NOMO-1 treated with DMSO at 0.1 percent for 48 hours (cell line): ENCODE results near the gene CX3CR1.
A peak's percentile ranks its signal among the peaks of the same experiment; 100 is the strongest.
"Not testable (repeated sequence)": the region's sequence is repeated elsewhere in the genome, so short reads cannot be mapped to it uniquely, and the experiment has no call there.

Experiments used
- DNase-seq: peaks from one replicate; lab custom pipeline; 2025; ENCODE audit not compliant: unreplicated experiment; lab: John Stamatoyannopoulos, UW

CX3CR1 gene

DNA sequence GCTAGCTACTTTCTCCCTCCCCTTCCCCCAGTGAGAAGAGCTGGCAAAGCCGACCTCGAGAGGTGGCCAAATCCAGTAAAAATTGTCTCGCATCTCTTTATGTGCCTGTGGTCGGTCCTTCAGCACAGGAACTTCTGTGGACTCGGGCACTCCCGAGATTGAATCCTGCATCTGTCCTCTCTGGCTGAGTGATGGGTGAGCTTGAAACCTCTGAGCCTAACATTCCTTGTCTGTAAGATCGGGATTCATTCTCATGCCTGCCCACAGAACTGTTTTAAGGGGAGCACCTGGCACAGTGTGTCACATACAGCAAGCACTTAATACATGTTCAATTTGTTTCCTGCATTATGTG, 11.3 kb downstream of the CX3CR1 start:
- DNase-seq, result no peak

DNA sequence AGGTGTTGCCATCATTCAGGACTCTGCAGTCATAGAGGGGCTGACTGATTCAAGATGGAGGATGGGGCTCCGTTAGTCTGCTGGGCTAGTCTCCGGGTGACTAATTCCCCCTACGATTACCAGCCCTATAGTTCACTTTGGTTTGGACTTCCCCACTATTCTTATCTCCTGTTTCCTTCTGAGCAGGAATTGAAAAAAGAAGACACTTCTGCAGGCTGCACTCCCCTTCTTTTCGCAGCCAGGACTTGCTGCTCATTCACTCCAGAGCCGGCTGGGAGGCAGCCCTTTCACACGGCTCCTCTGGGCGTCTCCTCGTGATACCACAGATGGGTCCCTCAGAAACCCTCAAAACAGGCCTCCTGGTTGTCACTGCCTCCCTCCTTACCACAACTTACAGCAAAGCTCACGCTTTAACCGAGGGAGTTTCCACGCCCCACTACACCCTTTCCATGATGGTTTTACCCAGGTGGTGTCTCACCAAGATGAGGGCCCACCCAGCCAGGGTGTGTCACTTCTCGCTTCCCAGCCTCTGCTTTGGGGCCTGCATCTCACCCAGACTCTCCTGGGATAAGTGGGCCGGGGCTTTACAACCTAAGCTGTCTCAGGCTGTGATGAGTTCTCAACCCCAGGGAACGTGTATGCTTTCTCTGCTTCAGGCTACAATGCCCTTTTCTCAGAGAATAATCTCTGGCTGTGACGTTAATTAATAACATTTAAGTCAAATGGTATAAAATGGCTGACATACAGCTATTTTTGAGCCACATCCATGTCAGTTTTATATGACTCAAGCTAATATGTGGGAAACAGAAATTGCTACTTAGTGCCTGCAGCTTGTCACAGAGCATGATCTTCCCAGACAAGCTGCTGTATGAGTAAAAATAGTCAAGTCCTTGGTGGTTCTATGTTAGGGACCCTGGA, 11.9 kb downstream of the CX3CR1 start:
- no peak for DNase-seq

DNA sequence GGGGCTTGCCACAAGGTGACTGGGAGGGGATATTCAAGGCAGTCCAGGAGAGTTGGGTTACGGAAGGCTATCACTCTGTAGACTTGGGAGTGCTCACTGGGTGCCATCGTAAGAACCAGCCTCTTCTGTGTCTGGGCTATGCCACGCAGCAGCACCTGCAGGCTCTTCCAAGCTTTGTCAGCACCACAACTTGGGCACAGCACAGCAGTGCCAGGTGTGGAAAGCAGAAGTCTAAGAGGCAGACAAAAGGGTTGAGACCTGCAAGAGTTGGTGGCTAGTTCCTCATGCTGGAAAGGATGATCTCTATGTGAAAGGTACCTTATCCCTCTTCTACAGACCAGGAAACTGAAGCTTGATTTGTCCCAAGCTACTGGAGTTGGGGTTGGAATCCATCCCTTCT, 15.8 kb downstream of the CX3CR1 start:
- no peak for DNase-seq

DNA sequence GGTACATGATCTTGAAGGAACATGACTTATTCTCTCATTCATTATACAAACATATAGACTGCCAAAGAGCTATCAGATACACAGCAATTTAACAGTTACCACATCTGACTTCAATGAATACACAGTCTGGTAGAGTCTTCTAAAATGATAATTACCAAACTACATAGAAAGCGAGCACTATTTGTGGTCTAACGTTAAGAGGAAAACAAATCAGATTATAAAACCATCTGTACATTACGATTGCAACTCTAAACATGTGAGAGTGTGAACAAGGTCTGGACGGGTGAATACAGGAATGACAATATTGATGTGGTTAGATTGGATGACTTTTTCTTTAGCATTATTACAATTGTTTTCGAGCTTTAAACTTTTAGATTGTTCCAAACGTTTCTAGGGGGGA, 16.3 kb downstream of the CX3CR1 start:
- no peak for DNase-seq

DNA sequence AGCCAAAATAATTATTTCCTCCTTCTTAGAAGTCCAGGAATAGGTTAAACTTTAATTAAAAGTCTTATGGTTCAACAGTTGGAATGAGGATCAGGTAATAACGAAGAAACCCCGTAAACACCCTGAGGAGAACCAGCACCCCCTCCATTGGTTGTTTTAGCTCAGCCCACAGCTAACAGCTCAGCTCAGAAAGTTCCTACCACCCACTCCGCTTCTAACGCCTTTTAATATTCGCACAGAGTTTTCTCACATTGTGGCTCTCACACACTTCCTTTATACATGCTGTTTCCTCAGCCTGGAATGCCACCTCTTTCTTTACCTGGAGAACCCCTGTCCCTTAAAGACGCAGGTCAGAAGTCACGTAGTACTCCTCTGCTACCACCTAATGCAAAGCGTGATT, 17.0 kb downstream of the CX3CR1 start:
- no peak for DNase-seq

DNA sequence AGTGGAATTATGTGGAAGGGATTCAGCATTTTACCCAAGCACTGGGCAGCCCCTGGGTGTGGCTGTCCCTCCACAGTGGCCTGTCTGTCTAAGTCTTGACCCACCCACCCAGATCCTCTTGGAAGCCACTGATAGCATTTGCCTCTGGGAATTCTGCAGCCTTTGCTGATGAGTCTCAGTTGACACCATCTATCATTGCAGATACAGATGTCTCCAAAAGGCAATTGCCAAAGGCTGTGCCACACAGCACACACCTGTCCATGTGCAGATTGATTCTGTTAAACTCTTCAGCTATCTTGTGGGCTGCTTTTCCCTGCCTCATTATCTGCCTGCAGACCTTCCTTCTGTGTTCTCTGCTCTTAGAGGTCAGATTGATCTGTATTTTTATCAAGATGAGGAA, 18.1 kb downstream of the CX3CR1 start:
- no peak for DNase-seq

DNA sequence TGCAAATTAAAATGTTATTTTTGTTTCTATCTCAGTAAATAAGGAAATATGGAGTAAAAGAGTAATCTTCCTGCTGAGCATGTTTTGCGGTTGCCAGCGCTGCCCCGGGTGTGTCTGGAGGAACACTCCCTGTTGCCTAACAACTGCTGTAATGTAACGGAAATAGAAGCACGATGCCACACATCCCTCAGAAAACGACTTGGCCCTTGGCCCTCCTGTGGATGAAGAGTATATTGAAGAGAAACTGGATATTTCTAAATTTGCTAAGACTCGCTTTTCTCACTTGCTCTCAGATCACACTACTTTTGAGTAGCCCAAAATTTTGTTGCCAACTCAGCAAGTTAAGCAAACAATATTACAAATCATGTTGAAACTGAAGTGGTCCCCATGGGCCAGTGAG, 18.9 kb downstream of the CX3CR1 start:
- peak; percentile 98 for DNase-seq

DNA sequence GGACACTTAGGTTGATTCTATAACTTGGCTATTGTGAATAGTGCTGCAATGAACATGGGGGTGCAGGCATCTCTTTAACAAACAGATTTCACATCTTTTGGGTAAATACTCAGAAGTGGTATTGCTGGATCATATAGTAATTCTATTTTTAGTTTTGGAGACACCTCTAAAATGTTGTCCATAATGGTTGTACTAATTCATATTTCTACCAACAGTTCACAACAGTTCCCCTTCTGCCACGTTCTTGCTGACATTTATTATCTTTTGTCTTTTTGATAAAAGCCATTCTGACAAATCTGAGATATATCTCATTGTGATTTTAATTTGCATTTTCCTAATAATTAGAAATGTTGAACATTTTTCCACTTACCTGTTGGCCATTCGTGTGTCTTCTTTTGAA, 19.5 kb downstream of the CX3CR1 start:
- no peak for DNase-seq

DNA sequence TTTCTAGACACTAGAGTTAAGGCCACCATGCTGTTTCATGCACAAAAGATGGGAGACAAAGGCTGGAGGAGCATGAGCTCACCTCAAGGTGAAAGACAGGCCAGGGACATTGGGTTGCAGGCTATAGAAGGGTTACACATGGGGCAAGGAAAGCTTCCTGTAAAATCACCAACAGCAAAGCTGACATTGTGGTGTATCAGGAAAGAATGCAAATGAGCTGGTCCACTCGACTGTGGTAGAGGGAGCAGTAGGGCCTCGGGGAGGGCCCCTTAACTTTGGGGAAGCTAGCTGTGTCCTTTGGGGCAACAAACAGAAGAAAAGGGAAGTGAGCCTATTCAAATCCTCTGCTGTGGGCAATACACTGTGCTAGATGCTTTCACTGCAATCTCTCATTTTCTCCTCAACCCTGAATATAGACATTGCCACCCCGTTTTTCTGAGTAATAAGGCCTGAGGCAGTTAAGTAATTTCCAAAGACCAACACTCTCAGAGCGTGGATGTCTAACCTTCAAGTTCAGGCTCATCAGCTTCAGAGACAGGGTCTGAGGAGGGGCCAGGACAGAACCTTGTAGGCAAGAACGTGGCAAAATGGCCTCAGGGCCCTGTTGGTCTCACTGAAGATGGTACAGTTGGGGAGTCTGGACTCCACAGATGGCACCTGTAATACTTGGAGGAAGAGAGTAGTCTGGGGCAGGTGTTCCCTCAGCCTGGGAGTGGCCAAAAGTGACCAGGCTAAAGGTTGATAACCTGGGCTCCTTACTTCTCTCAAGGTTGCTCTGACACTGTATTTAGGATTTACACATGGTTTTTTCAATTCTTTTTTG, 24.1 kb downstream of the CX3CR1 start:
- peak; percentile 99 for DNase-seq

DNA sequence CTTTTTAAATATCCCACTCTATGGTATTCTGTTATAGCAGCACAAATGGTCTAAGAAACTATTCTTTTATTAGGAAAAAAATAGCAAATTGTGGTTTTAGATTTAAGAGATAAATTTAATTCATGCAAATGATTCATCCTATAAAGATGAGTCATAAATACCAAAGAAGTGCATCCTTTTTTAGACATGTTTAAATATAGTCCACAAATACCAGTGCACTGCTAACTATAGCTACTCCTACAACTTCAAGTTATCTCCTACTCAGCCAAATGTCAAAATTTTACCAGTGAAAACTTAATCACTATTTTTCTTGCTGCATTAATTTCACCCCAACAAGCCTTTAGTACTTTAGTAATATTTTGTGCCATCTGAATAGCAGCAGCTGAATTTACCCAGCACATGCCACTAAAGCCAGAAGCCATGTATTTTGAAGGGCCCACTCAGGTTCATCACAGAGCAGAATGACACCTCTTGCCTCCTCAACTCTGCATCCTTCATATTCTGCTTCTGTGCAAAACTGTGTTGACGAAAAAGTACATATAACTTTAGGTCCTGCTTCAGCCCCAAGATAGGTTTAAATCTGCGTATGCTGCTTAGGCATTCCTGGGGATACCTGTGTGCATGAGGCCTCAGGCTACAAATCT, 24.9 kb downstream of the CX3CR1 start:
- no peak for DNase-seq

DNA sequence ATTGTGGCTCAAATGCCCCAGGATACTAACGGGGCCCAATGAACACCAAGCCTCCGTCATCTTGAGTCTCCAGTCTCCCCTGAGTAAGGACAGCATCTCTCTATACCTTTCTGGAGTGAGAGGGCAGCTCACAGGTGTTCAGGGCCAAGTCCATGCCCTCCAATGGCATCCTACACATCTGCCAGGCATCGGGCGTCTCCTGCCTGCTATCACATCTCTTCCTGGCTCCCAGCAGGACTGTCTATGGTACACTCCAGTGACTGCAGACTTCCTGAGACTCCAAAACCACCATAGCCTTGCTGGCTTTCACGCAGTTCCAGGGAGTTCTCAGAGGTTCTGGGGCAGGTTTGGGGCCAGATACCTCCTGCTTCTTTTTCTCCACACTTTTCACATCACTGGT, 28.3 kb downstream of the CX3CR1 start:
- DNase-seq, result no peak

DNA sequence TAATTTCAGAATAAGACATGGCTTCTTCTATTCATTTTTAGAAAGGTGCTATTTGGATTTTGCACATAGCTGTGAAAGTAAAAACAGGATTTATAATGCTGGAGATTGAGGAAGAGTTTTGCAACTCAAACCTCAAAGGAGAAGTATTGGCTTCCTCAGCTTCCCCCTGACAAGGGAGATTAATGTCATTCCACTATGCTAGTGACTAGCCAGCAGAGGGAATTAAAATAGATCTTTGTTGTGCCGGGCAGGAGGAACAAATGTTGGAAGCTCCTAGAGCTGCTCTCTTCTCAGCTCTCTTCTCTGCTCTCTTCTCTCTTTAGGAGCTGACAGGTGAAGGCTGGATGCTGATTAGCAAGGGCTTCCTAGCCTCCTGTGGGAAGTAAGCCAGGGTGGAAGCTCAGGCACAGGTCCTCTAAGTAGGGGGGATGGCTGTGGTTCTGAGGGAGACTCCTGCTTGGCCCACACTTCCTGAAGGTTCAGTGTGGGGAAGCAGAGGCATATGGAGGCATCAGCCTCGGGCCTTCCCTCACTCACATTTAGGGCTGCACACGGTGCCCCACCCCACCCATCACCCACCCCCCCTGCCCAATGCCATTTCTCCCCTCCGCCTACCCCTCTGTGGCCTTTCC, 29.6 kb downstream of the CX3CR1 start:
- DNase-seq, result peak; percentile 97

DNA sequence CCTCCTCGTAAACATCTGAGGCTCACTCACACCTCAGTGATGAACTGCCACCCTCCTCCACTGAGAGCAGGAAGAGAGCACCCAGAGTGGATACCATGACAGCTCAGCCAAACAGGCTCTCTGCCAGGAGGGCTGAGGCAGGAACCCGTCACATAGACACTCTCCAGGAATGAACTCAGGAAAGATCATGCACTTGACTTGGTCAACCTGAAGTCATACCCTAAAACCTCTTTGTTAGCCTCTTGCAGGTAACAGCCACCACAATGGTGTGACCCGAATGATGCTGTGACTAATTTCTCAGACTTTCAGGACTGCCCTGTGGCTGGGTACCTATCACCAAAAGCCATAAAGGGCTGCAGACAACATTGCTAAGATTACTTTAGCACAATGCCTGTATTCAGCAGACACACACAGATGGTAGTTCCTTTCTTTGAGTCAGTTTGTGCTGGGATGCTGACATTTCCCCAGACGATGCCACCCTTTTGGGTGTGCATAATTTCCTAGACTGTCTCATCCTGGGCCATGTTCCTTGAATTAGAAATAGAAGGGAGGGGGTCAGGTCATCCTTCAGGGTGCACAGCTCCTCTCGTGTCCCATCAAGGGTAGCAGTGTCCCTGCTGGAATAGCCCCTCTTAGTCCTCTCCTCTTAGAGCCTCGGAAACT, 30.3 kb downstream of the CX3CR1 start:
- DNase-seq, result no peak

DNA sequence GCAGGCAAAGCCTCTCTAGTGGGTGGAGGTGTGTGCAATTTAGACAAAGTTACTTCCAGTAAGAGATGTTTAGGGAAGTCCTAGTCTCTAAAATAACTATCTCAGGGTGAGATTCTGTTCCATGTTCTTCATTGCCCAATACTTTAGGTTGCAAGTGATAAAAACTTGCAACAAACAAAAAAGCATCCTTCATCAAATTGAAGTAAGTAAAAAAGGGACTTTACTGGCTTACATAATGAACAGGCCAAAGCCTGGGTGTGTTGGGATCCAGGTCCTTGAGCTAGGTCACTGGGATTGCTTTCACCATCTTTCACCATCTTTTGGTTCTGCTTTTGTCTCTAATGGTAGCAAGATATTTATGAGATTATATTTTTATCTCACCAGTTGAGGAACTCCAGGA, 38.3 kb downstream of the CX3CR1 start:
- peak; percentile 57 for DNase-seq

DNA sequence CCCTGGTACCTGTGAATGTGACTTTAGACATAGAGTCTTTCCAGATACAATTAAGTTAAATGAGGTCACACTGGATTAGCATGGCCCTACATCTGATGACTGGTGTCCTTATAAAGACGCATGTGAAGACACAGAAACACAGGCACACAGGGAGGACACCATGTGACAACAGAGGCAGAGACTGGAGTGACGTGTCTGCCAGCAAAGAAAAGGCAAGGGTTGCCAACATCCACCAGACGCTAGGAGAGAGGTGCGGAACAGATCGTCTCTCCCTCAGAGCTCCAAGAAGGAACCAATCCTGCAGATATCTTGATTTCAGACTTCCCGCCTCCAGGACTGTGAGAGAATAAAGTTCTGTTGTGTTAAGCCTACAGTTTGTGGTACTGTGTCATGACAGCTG, 42.8 kb downstream of the CX3CR1 start:
- DNase-seq, result no peak

DNA sequence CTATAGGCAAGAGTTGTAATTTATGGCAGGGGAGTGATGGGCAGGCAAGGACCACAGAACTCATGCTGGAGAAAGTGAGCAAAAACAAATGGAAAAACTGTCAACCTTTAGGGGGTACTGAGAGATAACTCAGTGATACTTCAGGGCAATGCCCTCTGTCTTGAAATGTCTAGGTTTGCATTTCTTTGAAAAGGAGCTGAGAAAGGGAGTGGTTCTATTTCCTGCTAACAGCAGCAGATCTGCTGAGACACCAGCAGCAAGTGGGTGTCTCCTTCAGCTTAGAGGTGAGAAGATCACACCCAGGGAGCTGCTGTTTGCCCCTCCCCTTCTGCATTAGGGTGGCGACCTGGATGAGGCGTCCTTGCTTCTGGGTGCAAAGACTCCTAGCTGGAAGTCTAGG, 45.2 kb downstream of the CX3CR1 start:
- no peak for DNase-seq

DNA sequence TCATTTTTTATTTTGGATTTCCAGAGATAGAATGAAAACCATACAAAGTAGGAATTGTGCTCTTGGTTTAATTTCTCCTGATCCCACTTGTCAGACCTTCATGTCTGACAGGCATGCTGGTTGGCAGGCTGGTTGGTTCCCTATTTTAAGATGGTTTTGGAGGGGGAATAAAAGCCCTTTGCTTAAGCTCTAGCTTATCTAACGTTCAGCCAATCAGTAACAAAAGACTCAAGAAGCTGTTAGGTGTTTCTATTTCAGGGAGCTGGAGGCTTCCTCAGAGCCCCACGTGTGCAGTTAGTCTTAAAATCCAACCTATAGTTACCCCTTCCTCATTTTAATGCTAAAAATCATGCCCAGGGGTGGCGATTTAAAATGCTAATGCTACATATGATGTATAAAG, 47.0 kb downstream of the CX3CR1 start:
- peak; percentile 55 for DNase-seq

DNA sequence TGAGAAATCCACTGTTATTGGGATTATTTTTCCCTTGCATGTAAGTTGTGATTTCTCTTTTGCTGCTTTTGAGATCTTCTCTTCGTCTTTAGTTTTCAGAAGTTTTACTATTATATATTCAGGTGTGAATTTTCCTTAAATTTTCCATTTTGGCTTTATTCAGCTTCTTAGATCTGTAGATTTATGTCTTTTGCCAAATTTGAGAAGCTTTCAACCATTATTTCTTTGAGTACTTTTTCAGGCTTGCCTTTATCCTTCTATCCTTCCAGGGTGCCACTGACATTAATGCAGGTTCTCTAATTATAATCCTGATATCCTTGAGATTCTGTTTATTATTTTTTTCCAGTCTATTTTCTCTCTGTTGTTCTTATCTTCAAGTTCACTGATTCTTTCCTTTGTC, 49.4 kb downstream of the CX3CR1 start:
- no peak for DNase-seq

DNA sequence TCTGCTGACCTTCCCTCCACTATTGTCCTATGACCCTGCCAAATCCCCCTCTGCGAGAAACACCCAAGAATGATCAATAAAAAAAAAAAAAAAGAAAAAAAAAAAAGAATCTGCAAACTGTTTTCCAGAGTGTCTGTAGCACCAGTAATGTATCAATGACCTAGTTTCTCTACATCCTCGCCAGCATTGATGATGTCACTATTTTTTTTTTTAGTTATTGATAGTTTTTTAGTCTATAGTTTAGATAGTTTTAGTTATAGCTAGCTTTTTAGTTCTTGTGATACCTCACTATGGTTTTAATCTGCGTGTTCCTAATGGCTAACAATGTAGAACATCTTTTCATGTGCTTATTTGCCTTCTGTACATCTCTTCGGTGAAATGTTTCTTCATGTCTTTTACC, 51.3 kb downstream of the CX3CR1 start:
- no peak for DNase-seq

DNA sequence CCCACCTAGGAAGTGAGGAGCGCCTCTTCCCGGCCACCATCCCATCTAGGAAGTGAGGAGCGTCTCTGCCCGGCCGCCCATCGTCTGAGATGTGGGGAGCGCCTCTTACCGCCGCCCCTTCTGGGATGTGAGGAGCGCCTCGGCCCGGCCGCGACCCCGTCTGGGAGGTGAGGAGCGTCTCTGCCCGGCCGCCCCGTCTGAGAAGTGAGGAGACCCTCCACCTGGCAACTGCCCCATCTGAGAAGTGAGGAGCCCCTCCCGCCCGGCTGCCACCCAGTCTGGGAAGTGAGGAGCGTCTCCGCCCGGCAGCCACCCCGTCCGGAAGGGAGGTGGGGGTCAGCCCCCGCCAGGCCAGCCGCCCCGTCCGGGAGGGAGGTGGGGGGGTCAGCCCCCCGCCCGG, 52.2 kb downstream of the CX3CR1 start:
- DNase-seq, result not testable (repeated sequence)
